Gastroesophageal sphincter (tissue), 3 donors: Measurements from ENCODE around the gene JARID2.

ENCODE experiments used
- CTCF ChIP-seq, 4 experiments: fragments of 200-600 bp in 2 of 4; fragments of 450-650 bp in 2 of 4; sonication (generic) in 1 of 4; IDR thresholded peaks; one replicate each; pipeline ENCODE4 v1.5.1; 2017 to 2019; ENCODE audit warnings: antibody characterized with exemption in 4 of 4, mild to moderate bottlenecking in 2 of 4, moderate library complexity in 2 of 4
- POLR2AphosphoS5 ChIP-seq: sonication (generic); formaldehyde crosslinking; IDR thresholded peaks from one replicate; pipeline ENCODE4 v1.6.1; 2017; ENCODE audit warnings: antibody characterized with exemption

DNA sequence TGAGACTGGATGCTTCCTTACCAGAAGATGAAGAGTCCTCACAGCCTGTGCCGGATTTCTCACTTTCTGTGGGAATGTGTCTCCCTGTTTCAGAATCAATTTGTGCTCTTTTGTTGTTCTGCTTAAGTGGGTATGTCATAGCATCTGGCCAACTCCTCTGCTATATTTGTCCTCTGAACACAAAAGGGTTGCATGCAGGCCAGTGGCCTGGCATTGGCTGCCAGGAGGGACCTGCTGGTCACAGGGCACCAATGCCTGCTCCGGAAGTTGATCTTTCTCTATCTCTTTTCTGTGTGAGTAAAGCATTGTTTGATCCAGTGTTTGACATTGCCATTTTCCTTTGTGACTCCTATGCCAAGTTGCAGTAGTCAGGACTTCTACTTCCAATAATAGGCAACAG lies 47.8 kb downstream of the JARID2 start:
- TF ChIP-seq CTCF (IDR thresholded peaks at IDR 0.05) (no peak), POLR2AphosphoS5 (no peak)
